Stimulated activated CD4-positive, alpha-beta T cell treated with anti-CD3 and anti-CD28 coated beads, Interleukin-2, amount 100 ng/mL, for 4 hours (primary cell): Measurements from ENCODE around the gene NCMAP.
"Not testable (repeated sequence)": the region's sequence is repeated elsewhere in the genome, so short reads cannot be mapped to it uniquely, and the experiment has no call there.

ENCODE experiments used
- DNase-seq: peaks from one replicate; pipeline ENCODE4 v3.0.0-alpha.2; 2020; ENCODE audit warnings: low read depth

Gene NCMAP, protein sequence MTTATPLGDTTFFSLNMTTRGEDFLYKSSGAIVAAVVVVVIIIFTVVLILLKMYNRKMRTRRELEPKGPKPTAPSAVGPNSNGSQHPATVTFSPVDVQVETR

DNA sequence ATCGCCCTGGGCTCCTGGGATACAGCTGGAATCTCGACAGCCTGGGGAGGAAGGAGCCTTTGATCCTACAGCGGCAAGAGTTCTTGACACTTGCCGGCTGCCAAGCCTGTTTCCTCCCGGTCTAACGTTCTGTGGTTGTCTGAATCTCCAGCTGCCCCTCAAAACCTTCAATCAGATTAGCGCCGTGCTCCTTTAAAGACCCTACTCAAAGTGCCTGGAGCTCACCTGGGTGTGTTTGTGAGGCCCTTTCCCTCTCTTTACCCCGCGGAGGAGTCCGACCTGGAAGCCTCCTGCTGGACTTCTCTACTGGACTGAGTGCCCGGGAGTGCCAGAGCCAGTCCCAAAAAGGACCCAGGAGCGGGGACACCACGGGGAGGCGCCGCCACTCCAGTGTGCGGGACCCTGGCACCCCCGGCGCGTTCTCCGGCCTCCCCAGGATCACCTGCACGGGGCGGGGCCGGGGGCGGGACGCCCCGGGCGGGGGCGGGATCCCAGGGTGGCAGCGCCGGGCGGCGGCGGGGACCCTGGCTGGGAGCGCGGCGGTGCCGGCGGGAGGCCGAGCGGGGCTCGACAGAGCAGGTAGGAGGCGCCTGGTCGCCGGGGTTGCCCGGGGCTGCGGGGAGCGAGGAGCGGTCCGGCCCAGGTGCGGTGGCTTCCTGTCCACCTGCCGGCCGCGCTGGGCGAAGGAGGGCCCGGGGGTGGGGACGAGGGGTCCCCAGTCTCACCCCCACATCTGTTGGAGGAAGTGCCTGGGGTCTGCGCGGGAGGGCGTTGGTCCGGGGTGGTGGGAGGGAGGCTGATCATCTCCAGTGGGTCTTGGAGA, at the start of gene NCMAP:
Gene NCMAP, plus strand, starts transcription at position 497 of the 823 bp plus-strand sequence. CDS start 39,344 bp downstream, outside the sequence.
- DNase-seq, result peak; percentile 57

DNA sequence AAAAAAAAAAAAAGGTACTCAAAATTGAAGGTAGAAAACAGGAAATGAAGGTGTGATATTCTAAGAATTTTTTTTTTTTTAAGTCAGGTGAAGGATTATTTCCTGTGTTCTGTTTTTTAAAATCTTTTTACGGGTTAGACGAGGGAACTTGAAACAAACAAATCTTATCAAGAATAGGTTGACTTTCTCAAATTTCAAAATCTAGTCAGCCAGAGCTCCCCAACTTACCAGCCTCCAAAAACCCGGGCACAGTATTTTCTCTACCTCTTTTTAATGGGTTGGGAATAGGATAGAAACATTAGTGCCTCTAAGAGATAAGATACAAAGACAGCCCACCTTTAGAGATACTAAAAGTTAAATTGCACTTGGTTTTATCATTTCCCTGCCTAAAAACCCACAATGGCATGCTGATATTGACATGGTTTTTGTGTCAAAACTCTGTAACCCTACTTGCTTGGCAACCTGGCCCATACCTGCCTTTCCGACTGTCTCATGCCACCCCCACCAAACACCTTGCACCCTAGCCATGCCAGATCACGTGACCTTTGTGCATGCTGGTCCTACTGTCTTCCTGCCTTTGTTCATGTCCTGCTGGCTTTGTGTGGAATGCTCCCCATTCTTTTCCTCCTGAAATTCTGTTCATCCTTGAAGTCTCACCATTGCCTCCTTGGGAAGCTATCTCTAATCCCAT, 49.1 kb upstream of the NCMAP start:
- no peak for DNase-seq

DNA sequence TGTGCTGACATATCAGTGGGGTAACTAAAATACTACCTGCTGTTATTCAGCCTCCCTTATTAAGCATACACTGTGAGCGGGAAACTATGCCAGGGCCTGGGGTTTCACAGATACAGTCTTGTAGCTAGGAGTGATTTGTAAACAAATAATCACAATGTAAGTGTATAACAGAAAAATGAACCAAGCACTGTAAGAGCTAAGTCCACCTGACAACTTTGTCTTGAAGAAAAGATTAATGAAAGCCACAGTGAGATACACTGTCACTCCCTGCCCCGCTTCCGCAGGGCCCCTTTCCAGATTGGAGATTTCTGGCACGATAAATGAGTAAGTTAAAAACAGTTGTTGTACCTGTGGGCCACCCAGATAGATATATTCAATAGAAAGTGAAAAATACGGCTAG, 48.5 kb upstream of the NCMAP start:
- DNase-seq, result no peak

DNA sequence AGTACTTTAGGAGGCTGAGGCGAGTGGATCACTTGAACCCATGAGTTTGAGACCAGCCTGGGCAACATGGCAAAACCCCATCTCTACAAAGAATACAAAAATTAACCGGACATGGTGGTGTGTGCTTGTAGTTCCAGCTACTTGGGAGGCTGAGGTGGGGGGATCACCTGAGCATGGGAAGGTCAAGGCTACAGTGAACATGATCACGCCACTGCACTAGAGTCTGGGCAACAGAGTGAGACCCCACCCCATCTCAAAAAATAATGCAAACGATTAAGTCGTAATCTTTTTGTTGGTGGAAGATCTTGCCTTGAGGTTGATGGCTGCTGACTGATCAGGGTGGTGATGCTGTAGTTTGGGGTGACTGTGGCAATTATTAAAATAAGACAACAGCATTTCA, 47.0 kb upstream of the NCMAP start:
- no peak for DNase-seq

DNA sequence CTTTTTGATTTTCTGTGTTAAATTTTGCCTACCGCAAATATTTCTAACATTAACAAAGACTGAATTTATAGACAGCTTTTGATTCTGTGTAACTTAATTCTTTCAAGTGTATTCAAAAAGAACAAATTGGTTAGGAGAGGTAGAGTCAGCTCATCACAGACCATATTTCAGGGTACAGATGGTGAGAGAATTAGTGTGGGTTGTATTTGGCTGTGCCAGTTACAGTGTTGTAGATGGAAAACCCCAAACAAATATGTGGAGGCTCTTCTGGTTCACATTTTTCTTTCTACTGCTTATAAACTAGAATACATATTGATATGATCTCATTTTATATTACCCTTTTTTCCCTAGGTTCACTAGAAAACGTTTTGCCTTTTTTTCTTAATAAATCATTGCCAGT, 42.2 kb upstream of the NCMAP start:
- no peak for DNase-seq

DNA sequence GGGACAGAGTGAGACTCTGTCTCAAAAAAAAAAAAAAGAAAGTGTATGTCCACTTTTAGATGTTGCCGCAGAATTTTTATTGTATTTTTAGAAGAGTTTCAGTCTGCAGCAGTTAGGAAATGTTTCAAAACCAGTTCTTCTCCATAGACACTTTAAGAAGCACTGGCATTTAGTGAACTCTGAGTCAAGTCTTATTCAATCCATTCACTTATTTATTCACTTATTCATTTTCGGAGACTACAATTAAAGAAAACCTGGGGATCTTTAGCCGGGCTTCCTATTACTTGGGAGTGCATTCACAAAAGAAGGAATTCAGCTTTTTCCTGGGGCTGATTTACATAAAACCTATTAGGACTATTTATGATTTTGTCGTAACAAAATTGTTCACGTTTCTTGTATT, 40.9 kb upstream of the NCMAP start:
- DNase-seq, result no peak

DNA sequence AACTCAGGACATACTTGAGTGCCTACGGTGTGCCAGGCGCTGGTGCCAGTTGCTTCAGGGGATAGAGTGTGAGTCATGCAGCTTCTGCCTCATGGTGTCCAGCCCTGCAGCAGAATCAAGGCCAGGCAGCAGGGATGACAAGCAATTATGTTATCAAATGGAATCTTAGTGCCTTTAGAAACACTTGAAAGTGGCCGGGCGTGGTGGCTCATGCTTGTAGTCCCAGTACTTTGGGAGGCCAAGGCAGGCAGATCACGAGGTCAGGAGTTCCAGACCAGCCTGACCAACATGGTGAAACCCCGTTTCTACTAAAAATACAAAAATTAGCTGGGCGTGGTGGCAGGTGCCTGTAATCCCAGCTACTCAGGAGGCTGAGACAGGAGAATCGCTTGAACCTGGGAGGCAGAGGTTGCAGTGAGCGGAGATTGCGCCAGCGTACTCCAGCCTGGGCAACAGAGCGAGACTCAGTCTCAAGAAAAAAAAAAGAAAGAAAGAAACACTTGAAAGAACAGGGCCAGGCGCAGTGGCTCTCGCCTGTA, 40.1 kb upstream of the NCMAP start:
- not testable (repeated sequence) for DNase-seq

DNA sequence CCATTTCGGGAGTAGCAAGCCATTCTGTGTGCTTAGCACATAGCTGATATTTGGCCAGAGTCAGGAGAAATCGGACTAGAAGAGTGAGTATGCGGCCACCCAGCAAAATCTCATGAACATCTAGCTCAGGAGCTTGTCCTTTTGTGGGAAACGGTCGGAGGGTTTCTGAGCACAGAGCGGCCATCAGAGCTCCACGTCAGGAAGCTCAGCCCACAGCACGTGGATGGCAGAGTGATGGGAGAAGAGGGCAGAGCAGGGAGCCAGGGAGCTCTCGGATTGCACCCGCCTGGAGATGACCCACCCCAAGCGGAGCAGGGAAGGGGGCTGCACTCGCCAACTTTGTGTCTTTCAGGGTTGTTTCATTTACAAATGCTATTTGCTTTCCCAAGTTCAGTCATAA, 39.4 kb upstream of the NCMAP start:
- DNase-seq, result no peak

DNA sequence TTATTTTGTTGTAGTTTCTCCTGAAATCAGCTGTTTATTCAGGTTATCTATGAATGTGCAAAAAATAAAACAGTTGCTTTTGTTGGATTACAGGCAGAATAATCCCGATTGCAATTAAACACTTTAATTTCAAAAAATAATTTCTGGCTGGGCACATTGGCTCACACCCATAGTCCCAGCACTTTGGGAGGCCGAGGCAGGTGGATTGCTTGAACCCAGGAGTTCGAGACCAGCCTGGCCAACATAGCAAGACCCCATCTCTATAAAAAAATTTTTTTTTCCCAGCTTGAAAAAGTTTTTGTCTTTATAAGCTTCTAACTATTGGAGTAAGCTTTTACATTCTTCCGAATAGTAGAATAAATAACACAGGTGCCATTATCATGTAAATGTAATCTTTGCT, 38.0 kb upstream of the NCMAP start:
- DNase-seq, result no peak

DNA sequence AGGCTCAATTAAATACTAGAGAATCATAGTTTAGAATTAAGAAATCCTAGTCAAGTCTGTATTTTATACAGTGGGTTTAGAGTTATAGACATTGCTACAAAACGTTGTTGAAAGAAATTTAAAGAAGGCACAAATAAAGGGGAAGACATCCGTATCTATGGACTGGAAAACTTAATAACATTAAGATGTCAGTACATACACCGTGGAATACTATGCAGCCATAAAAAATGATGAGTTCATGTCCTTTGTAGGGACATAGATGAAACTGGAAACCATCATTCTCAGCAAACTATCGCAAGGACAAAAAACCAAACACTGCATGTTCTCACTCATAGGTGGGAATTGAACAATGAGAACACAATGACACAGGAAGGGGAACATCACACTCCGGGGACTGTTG, 35.6 kb upstream of the NCMAP start:
- DNase-seq, result not testable (repeated sequence)

DNA sequence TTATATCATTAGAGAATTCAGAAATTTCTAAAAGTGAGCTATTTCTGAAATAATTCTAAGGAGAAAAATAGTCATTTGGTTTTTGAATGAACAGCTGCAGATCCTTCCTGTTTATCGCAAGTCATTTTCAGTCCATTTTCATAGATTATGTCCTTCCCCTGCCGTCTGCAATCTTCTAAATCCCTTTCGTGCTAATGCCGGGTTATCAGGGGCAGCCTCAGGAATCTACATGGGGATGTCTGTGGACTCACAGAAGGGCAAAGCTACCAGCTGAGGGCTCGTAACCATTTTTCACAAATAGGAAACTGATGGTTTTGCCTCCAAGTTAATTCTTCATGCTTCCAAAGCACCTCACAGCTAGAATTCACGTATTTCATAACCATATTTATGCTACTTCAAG, 30.3 kb upstream of the NCMAP start:
- no peak for DNase-seq

DNA sequence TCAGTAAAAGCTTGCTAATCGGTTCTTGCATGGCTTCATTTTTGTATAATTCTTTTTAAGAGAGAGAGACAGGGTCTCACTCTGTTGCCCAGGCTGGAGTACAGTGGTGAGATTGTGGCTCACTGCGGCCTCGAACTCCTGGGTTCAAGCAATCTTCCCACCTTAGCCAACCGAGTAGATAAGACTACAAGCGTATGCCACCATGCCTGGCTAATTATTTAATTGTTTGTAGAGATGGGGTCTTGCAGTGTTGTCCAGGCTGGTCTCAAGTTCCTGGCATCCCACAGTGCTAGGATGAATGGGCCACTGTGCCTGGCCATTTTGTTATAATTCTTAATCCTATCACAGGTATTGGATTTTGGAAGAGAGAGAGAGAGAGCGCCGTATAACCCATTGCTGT, 29.8 kb upstream of the NCMAP start:
- DNase-seq, result no peak

DNA sequence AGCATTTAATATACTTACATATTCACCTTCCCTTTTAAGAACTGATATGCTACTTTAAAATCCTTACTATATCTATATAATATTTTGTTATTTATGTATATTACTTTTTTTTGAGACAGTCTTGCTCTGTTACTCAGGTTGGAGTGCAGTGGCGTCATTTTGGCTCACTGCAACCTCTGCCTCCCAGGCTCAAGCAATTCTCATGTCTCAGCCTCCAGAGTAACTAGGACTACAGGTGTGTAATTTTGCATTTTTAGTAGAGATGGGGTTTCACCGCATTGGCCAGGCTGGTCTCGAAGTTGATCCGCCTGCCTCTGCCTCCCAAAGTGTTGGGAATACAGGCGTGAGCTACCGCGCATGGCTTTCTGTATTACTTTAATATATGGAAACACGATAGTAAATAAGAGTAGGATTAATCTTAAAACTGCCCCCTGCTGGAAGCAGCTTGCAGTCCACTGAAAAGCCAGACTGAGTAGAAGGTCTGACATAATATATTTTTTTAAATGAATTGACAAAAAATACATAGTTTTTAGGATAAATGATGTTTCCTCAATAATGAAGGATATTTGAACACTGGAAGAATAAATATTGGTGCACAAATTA, 28.8 kb upstream of the NCMAP start:
- DNase-seq, result peak; percentile 41

DNA sequence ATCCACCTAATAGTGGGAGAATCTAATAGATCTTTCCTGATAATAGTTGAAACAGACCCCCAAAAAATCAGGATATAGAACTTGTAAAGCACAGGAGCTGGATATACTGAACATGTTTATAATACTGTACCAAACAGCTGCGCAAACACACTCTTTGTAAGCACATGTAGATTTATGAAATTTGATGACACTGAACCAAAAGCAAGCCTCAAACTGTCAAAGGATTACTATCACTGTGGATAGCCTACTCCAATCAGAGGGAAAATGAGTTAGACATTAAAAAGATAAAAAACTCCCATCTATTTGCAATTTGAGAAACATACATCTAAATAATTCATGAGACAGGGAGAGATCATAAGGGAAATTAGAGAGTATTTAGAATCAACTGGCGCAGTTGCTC, 27.1 kb upstream of the NCMAP start:
- no peak for DNase-seq

DNA sequence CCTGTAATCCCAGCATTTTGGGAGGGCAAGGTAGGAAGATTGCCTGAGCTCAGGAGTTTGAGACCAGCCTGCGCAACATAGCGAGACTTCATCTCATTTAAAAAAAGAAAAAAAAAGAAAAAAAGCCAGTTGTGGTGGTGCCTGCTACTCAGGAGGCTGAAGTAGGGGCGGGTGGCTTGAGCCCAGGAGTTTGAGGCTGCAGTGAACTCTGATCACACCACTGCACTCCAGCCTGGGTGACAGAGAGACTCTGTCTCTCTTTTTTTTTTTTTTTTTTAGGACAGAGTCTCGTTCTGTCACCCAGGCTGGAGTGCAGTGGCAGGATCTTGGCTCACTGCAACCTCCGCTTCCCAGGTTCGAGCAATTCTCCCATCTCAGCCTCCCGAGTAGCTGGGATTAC, 26.6 kb upstream of the NCMAP start:
- not testable (repeated sequence) for DNase-seq

DNA sequence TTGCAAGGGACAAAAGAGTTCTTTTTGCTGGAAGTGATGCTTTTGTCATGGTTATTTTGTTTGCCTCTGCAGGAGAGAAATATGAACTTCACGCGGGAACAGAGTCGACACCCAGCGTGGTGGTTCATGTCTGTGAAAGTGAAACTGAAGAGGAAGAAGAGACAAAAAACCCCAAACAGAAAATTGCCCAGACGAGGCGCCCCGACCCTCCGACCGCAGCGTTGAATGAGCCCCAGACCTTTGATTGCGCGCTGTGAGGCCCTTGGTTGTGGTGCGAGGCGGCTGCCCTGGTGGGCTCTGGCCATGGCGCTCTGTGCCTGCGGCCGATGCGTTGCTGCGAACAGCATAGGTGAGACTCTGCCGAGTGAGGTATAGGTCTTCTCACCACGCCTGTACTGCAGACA, 20.9 kb upstream of the NCMAP start:
- peak; percentile 56 for DNase-seq

DNA sequence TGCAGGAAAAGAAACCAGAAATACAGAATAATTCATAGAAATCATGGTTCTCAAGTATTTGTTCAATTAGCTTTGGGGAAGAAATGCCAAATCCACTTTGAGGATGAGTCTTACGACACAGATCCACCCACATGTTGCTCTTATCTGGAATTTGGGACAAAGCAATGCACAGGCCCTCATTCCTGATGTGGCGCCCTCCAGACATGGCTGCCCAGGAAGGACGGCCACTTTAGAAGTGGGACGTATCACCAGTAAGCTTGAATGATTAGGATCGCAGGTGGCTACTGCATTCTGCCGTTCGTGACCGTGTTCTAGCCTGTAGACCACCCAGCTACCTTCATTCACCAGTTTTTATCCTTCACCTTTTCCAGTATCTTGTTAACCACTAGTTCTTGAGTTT, 20.1 kb upstream of the NCMAP start:
- DNase-seq, result no peak

DNA sequence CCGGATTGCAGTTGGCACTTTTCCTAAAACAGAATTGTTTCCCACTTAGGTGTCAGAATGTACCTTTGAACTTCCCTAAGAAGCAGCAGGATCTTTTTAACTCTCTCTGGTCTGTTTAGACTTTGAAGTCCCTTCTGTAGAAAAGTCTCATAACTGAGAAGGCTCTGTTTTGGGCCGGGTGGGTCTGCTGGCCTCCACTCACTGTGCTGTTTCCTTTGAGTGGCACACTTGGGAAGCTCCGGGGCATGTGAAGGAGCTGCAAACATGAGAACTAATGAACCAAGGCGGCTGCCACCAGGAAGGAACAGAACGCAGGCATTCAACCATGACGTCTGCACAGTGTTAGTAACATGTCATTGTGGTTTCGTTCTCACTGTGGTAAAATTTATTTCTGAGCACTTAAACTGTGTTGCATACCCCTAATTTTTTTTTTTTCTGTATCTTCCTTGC, 19.5 kb upstream of the NCMAP start:
- peak; percentile 57 for DNase-seq

DNA sequence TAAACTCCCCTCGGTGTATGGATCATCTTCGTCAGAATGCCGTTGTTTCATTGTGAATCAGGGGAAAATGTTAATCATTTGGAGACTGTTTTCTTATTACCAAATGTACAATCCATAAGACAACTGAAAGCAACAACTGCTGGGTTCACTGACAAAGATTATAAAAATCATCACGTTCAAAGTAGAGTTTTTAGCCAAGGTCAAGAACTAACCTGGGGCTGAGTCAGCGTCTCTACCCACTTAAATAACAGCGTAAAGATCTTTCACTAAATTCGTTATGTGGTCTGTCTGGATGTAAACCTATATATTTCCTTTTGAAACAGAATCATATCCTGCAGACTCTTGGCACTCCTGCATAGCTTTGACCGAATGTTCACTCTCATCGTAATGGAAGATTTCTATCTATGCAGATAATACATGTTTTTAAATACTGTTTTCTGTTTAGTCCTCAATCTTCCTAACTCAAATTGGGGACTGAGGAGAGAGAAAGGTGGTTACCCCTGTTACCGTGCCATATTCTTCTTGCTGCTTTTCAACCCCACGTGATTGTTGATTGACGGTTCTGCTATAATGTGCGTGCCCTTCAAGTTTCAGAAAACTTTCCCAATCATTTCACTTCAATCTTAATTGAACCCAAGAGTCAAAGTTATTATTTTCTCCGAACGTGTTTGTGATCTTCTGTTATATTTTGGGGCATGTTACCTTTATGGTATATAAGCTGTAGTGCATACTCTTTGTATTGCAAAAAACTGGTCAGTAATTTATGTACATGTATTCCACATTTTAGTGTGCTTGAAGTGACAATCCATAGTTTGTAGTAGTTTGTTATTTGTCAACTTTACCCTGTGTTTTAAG, 15.6 kb upstream of the NCMAP start:
- no peak for DNase-seq

DNA sequence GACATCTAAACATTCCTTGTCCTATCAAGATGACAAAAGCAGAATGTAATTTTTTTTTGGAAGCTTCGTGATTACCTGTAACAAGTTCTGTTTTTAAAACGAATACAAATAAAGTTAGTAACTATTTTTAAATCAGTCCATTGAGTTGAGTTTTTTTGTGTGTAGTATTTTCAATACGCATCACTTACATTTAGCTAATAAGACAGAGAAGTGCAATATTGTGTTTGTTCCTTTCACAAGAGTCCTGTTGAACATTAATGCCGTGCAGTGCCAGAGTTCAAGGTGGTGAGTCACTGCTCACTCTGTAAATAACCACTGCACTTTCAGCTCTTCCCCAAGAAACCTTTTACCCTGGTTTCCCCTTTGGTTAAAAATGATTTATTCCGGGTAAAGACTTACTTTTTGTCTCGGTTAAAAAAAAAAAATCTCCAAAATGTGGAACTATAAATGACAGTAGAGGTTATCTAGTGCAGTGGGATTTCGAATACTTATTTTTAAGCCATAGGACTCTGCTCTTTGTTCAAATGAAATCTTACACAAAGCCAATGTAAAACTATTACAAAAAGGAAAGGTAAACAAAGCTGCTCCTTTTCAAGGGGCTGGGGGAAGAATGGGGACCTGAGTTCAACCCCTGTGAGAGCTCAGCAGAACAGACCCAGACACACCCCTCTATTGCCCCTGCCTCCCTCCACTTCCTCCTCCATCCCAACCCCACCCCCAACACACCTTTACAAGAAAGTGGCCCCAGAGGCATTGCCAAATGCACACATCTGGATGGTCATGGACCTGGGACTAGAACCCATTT, 14.8 kb upstream of the NCMAP start:
- peak; percentile 26 for DNase-seq
